ENCODE data around the gene MUC12. TPM values are rescaled to one million over a fixed set of nuclear protein-coding genes. Genes with fewer than 3 reads are reported as not detected.

Gene MUC12
- total RNA-seq, 1 experiment from 2014 or later = 0.64 TPM

- no peak overlapping the region for H3K9ac ChIP-seq (ENCODE audit: low read length)
- RAD21 ChIA-PET (ENCODE audit: low non-redundant PET in 1 of 2, low total read pairs in 2 of 2, uncharacterized antibody in 2 of 2, unreplicated experiment in 2 of 2) = no interaction called here
- H3K4me1 ChIP-seq (ENCODE audit: control insufficient read depth in 1 of 2, insufficient read depth in 2 of 2, low read length in 2 of 2) = no peaks in the 10 kb centered on the region
- DNase-seq (ENCODE audit: low read depth, low spot score) (no peak), ATAC-seq (no peak)
- CTCF ChIA-PET = interaction anchor here (0.7 to 1.2 kb wide), 2 partner anchors 13 to 14 kb away, joined by 4 to 5 read pairs; no protein-coding TSS in a partner anchor
- intact Hi-C loops (cut with micrococcal nuclease) = no loop called here
- peaks cover 13% of the 10 kb centered on the region for H3K27me3 ChIP-seq (ENCODE audit: insufficient read depth, low read length)
- H3K79me2 ChIP-seq (ENCODE audit: insufficient read depth, low read length) = no peaks in the 10 kb centered on the region
- H3K27ac ChIP-seq (ENCODE audit: low read depth, low read length) = no peak overlapping the region
- H3K36me3 ChIP-seq (ENCODE audit: control insufficient read depth in 1 of 2, insufficient read depth in 2 of 2, low read length in 2 of 2) = no peaks in the 10 kb centered on the region
- no peaks in the 10 kb centered on the region for H3K9me3 ChIP-seq (ENCODE audit: control insufficient read depth in 1 of 2, insufficient read depth in 1 of 2, low read depth in 1 of 2, low read length in 2 of 2)
- H4K20me1 ChIP-seq (ENCODE audit: insufficient read depth) = no peaks in the 10 kb centered on the region
- TF ChIP-seq ZBTB33 (IDR thresholded peaks at IDR 0.05; ENCODE audit: extremely low read depth, insufficient replicate concordance, low read length) = no peak
- no peak for TF ChIP-seq MAX (IDR thresholded peaks at IDR 0.05)
- TF ChIP-seq RAD21 (IDR thresholded peaks at IDR 0.05; ENCODE audit: low read depth) = no peak
- TF ChIP-seq SRF (IDR thresholded peaks at IDR 0.05; ENCODE audit: low read depth) = no peak
- no peak for TF ChIP-seq SIN3A (IDR thresholded peaks at IDR 0.05; ENCODE audit: low read depth)
- no peak for TF ChIP-seq EZH2 (IDR thresholded peaks at IDR 0.05)
- no peak for TF ChIP-seq EZH2phosphoT487 (IDR thresholded peaks at IDR 0.05; ENCODE audit: borderline replicate concordance)
- no peak for TF ChIP-seq REST (IDR thresholded peaks at IDR 0.05; ENCODE audit: low read depth)
- no peak for TF ChIP-seq ZFX (IDR thresholded peaks at IDR 0.05)
- no peak for TF ChIP-seq EGR1 (IDR thresholded peaks at IDR 0.05; ENCODE audit: low read depth)
- TF ChIP-seq ELF1 (IDR thresholded peaks at IDR 0.05; ENCODE audit: borderline replicate concordance, low read depth) = no peak
- no peak for TF ChIP-seq POLR2A (IDR thresholded peaks at IDR 0.05; ENCODE audit: borderline replicate concordance, extremely low read depth, insufficient read depth, insufficient read length)
- no peak for TF ChIP-seq FOSL1 (IDR thresholded peaks at IDR 0.05; ENCODE audit: low read depth)
- no peak for TF ChIP-seq ZNF274 (IDR thresholded peaks at IDR 0.05; ENCODE audit: low read depth, low read length)
- TF ChIP-seq CBX3 (IDR thresholded peaks at IDR 0.05; ENCODE audit: low read depth) = no peak
- TF ChIP-seq TCF7L2 (IDR thresholded peaks at IDR 0.05; ENCODE audit: borderline replicate concordance, extremely low read depth, insufficient read depth, insufficient read length) = no peak
- no peak for TF ChIP-seq SP1 (IDR thresholded peaks at IDR 0.05; ENCODE audit: low read depth)
- no peak for TF ChIP-seq JUND (IDR thresholded peaks at IDR 0.05)
- no peak for TF ChIP-seq CEBPB (IDR thresholded peaks at IDR 0.05; ENCODE audit: low read depth)
- TF ChIP-seq POLR2AphosphoS5 (IDR thresholded peaks at IDR 0.05; ENCODE audit: low read depth, low read length) = no peak
- POLR2A ChIA-PET = no interaction called here
- no peak overlapping the region for H2AFZ ChIP-seq (ENCODE audit: low read depth, low read length, poor library complexity, severe bottlenecking)
- no peak overlapping the region for H3K4me2 ChIP-seq (ENCODE audit: low read length)
- no peaks in the 10 kb centered on the region for H3K9me2 ChIP-seq (ENCODE audit: insufficient read depth)
- no peak overlapping the region for H3K4me3 ChIP-seq (replicated peaks in 1 of 2; ENCODE audit: low read depth in 1 of 2, low read length in 2 of 2)
- BruUV-seq (replicated peaks) = no TSS peak
These were observed 16.7 kb upstream of the MUC12 start for GRCh38 chr7:100952641-100953040.

All from HCT116 (cell line).